Measurements from ENCODE around the gene ELAVL1. TPM values are rescaled to one million over a fixed set of nuclear protein-coding genes. Genes with fewer than 3 reads are reported as not detected.
A peak's percentile ranks its signal among the peaks of the same experiment; 100 is the strongest.

The ELAVL1 gene
- polyA plus RNA-seq, 2 donors, result 6.5 to 25.8 TPM

- Histone ChIP-seq H3K27me3 (ENCODE audit: control insufficient read depth in 1 of 2, insufficient read depth in 2 of 2, low read length in 2 of 2) (no peaks in the 10 kb centered on the region), H3K36me3 (ENCODE audit: control insufficient read depth in 2 of 2, insufficient read depth in 2 of 2, low read length in 1 of 2) (peaks cover 0 to 3% of the 10 kb centered on the region in 2 donors), H3K9me3 (ENCODE audit: control insufficient read depth in 2 of 2, insufficient read depth in 1 of 2, low read depth in 1 of 2, low read length in 1 of 2) (no peaks in the 10 kb centered on the region), H3K27ac (ENCODE audit: low read depth in 2 of 2, low read length in 1 of 2) (no peak overlapping the region), H3K4me3 (ENCODE audit: low read depth in 1 of 2, low read length in 2 of 2) (no peak overlapping the region), H3K4me1 (ENCODE audit: control insufficient read depth in 2 of 2, insufficient read depth in 2 of 2, low read length in 1 of 2) (no peaks in the 10 kb centered on the region)
- 21 to 31% methylated on average over 3 of the region's 3 CpGs for WGBS, 2 donors
Observed at GRCh38 chr19:7953060-7953459, 52.4 kb downstream of the ELAVL1 start.

GRCh38 chr19:7947939-7948338, 57.5 kb downstream of the ELAVL1 start:
- WGBS, 2 donors, result 85 to 89% methylated on average over 4 of the region's 4 CpGs
- Histone ChIP-seq H3K9me3 (ENCODE audit: control insufficient read depth in 2 of 2, insufficient read depth in 1 of 2, low read depth in 1 of 2, low read length in 1 of 2) (no peaks in the 10 kb centered on the region), H3K4me3 (ENCODE audit: low read depth in 1 of 2, low read length in 2 of 2) (no peak overlapping the region), H3K4me1 (ENCODE audit: control insufficient read depth in 2 of 2, insufficient read depth in 2 of 2, low read length in 1 of 2) (no peaks in the 10 kb centered on the region), H3K27ac (ENCODE audit: low read depth in 2 of 2, low read length in 1 of 2) (no peak overlapping the region), H3K36me3 (ENCODE audit: control insufficient read depth in 2 of 2, insufficient read depth in 2 of 2, low read length in 1 of 2) (no peaks in the 10 kb centered on the region), H3K27me3 (ENCODE audit: control insufficient read depth in 1 of 2, insufficient read depth in 2 of 2, low read length in 2 of 2) (no peaks in the 10 kb centered on the region)

DNA sequence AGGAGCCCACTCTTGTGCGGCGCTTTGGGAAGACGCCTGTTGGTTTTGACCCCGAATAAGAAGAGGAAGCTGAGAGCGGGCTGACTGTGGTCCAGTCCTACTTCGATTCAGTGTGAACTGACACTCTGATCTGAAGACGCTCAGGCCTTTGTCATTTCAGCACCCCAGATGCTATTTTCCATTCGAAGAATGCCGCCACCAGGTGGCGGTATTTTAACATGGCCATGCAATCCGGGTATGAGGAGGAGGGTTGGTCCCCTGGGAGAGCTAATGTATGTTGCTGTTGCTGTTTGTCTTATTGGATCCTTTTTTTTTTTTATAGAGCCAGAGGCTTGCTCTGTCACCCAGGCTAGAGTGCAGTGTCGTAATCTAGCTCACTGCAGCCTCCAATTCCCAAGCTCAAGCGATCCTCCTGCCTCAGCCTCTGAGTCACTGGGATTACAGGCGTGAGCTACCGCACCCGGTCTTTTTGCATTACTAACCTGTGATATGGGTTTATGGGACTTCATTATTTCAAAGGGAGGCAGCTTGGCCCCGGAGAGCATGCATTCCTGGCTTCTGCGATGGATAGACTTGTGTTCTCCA, 61.2 kb downstream of the ELAVL1 start:
- H3K4me3 ChIP-seq (ENCODE audit: low read depth in 1 of 2, low read length in 2 of 2), result peak overlapping the region; percentile 48 to 51
- peak overlapping the region; percentile 89 to 93 for H3K27ac ChIP-seq (ENCODE audit: low read depth in 2 of 2, low read length in 1 of 2)
- WGBS, 2 donors, result 27% methylated on average over 18 of the region's 18 CpGs
- peaks cover 0 to 10% of the 10 kb centered on the region in 2 donors for H3K36me3 ChIP-seq (ENCODE audit: control insufficient read depth in 2 of 2, insufficient read depth in 2 of 2, low read length in 1 of 2)
- no peaks in the 10 kb centered on the region for H3K9me3 ChIP-seq (ENCODE audit: control insufficient read depth in 2 of 2, insufficient read depth in 1 of 2, low read depth in 1 of 2, low read length in 1 of 2)
- H3K27me3 ChIP-seq (ENCODE audit: control insufficient read depth in 1 of 2, insufficient read depth in 2 of 2, low read length in 2 of 2), result no peaks in the 10 kb centered on the region
- H3K4me1 ChIP-seq (ENCODE audit: control insufficient read depth in 2 of 2, insufficient read depth in 2 of 2, low read length in 1 of 2), result peaks cover 0 to 5% of the 10 kb centered on the region in 2 donors

- Histone ChIP-seq H3K4me3 (ENCODE audit: low read depth in 1 of 2, low read length in 2 of 2) (peak within 1 kb of the TSS; percentile 52 to 70), H3K27ac (ENCODE audit: low read depth in 2 of 2, low read length in 1 of 2) (peak within 1 kb of the TSS; percentile 93), H3K27me3 (ENCODE audit: control insufficient read depth in 1 of 2, insufficient read depth in 2 of 2, low read length in 2 of 2) (no peaks in the 10 kb centered on the region), H3K36me3 (ENCODE audit: control insufficient read depth in 2 of 2, insufficient read depth in 2 of 2, low read length in 1 of 2) (peaks cover 0 to 10% of the 10 kb centered on the region in 2 donors), H3K4me1 (ENCODE audit: control insufficient read depth in 2 of 2, insufficient read depth in 2 of 2, low read length in 1 of 2) (peaks cover 0 to 5% of the 10 kb centered on the region in 2 donors), H3K9me3 (ENCODE audit: control insufficient read depth in 2 of 2, insufficient read depth in 1 of 2, low read depth in 1 of 2, low read length in 1 of 2) (no peaks in the 10 kb centered on the region)
- 0 to 1% methylated on average over 56 of the region's 56 CpGs for whole genome bisulfite sequencing, 2 donors
Observed at GRCh38 chr19:7943444-7944176, 61.8 kb downstream of the ELAVL1 start, which contains the start of gene TIMM44. TIMM44 (minus strand) TSS chr19:7943666; CDS start chr19:7943651, 15 bp downstream.

- peak overlapping the region; percentile 91 to 93 for H3K27ac ChIP-seq (ENCODE audit: low read depth in 2 of 2, low read length in 1 of 2)
- WGBS, 2 donors, result 3 to 5% methylated on average over 33 of the region's 33 CpGs
- peaks cover 0 to 10% of the 10 kb centered on the region in 2 donors for H3K36me3 ChIP-seq (ENCODE audit: control insufficient read depth in 2 of 2, insufficient read depth in 2 of 2, low read length in 1 of 2)
Observed at GRCh38 chr19:7942981-7943443, 62.4 kb downstream of the ELAVL1 start.

DNA sequence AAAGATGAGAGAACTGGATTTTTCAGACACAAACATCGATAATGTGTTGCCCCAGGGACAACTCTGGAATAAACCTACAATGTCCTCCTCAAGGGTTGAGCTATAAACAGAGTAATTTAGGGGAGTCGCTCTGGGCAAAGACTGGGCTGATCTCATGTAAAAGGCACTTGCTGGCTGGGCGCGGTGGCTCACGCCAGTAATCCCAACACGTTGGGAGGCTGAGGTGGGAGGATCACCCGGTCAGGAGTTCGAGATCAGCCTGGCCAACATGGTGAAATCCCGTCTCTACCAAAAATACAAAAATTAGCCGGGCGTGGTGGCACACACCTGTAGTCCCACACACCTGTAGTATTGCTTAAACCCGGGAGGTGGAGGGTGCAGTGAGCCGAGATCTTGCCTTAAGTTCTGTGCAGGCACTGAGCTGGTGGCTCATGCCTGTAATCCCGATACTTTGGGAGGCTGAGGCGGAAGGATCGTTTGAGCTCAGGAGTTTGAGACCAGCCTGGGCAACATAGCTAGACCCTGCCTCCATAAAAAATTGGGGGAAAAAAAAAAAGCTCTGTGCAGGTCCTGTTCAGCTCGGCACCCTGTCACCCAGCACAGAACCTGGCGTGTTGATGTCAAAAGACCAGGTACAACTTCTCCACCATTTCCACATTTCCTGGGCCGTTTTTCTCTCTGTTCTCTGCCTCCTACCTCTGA, 63.4 kb downstream of the ELAVL1 start:
- Histone ChIP-seq H3K9me3 (ENCODE audit: control insufficient read depth in 2 of 2, insufficient read depth in 1 of 2, low read depth in 1 of 2, low read length in 1 of 2) (no peaks in the 10 kb centered on the region), H3K27me3 (ENCODE audit: control insufficient read depth in 1 of 2, insufficient read depth in 2 of 2, low read length in 2 of 2) (no peaks in the 10 kb centered on the region), H3K4me3 (ENCODE audit: low read depth in 1 of 2, low read length in 2 of 2) (no peak overlapping the region), H3K27ac (ENCODE audit: low read depth in 2 of 2, low read length in 1 of 2) (no peak overlapping the region), H3K4me1 (ENCODE audit: control insufficient read depth in 2 of 2, insufficient read depth in 2 of 2, low read length in 1 of 2) (peaks cover 0 to 5% of the 10 kb centered on the region in 2 donors), H3K36me3 (ENCODE audit: control insufficient read depth in 2 of 2, insufficient read depth in 2 of 2, low read length in 1 of 2) (peaks cover 0 to 14% of the 10 kb centered on the region in 2 donors)
- 89 to 90% methylated on average over 19 of the region's 19 CpGs for WGBS, 2 donors

More at GRCh38 chr19:7942981-7943443, 62.4 kb downstream of the ELAVL1 start:
- H3K9me3 ChIP-seq (ENCODE audit: control insufficient read depth in 2 of 2, insufficient read depth in 1 of 2, low read depth in 1 of 2, low read length in 1 of 2), result no peaks in the 10 kb centered on the region
- peaks cover 0 to 5% of the 10 kb centered on the region in 2 donors for H3K4me1 ChIP-seq (ENCODE audit: control insufficient read depth in 2 of 2, insufficient read depth in 2 of 2, low read length in 1 of 2)
- H3K27me3 ChIP-seq (ENCODE audit: control insufficient read depth in 1 of 2, insufficient read depth in 2 of 2, low read length in 2 of 2), result no peaks in the 10 kb centered on the region
- H3K4me3 ChIP-seq (ENCODE audit: low read depth in 1 of 2, low read length in 2 of 2), result peak overlapping the region; percentile 52 to 70

GRCh38 chr19:7940841-7941240, 64.6 kb downstream of the ELAVL1 start:
- H3K4me1 ChIP-seq (ENCODE audit: control insufficient read depth in 2 of 2, insufficient read depth in 2 of 2, low read length in 1 of 2), result peaks cover 0 to 5% of the 10 kb centered on the region in 2 donors
- 91% methylated on average over 13 of the region's 13 CpGs for WGBS, 2 donors
- H3K9me3 ChIP-seq (ENCODE audit: control insufficient read depth in 2 of 2, insufficient read depth in 1 of 2, low read depth in 1 of 2, low read length in 1 of 2), result no peaks in the 10 kb centered on the region
- H3K36me3 ChIP-seq (ENCODE audit: control insufficient read depth in 2 of 2, insufficient read depth in 2 of 2, low read length in 1 of 2), result peaks cover 0 to 16% of the 10 kb centered on the region in 2 donors
- H3K27ac ChIP-seq (ENCODE audit: low read depth in 2 of 2, low read length in 1 of 2), result no peak overlapping the region
- no peak overlapping the region for H3K4me3 ChIP-seq (ENCODE audit: low read depth in 1 of 2, low read length in 2 of 2)
- H3K27me3 ChIP-seq (ENCODE audit: control insufficient read depth in 1 of 2, insufficient read depth in 2 of 2, low read length in 2 of 2), result no peaks in the 10 kb centered on the region

DNA sequence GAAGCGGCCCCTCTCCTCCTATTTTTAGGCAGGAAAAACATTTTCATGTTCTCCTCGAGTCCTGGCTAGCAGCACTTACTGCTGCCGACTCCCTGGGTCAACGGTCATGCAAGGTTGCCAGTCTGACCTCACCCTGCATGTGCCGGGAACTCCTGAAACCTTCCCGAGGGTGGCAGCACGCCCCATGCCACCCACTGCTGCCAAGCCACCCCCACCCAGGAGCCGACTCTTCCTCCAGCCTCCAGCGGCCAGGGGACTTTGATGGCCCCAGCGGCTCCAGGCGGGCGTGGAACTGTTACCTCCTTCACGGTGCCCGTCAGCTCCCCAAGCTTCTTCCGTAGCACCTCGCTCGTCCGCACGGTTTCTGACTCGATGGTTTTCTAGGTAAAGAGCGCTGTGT, 70.7 kb downstream of the ELAVL1 start:
- Histone ChIP-seq H3K27me3 (ENCODE audit: control insufficient read depth in 1 of 2, insufficient read depth in 2 of 2, low read length in 2 of 2) (no peaks in the 10 kb centered on the region), H3K36me3 (ENCODE audit: control insufficient read depth in 2 of 2, insufficient read depth in 2 of 2, low read length in 1 of 2) (peaks cover 22 to 47% of the 10 kb centered on the region in 2 donors), H3K4me3 (ENCODE audit: low read depth in 1 of 2, low read length in 2 of 2) (no peak overlapping the region), H3K4me1 (ENCODE audit: control insufficient read depth in 2 of 2, insufficient read depth in 2 of 2, low read length in 1 of 2) (peaks cover 0 to 3% of the 10 kb centered on the region in 2 donors), H3K9me3 (ENCODE audit: control insufficient read depth in 2 of 2, insufficient read depth in 1 of 2, low read depth in 1 of 2, low read length in 1 of 2) (peaks cover 0 to 2% of the 10 kb centered on the region in 2 donors), H3K27ac (ENCODE audit: low read depth in 2 of 2, low read length in 1 of 2) (no peak overlapping the region)
- WGBS, 2 donors, result 90 to 91% methylated on average over 21 of the region's 21 CpGs

All from esophagus (tissue), 2 donors.